Trophoblast cell (in vitro differentiated cells and primary cell): ENCODE results near the gene GPD1.
A peak's percentile ranks its signal among the peaks of the same experiment; 100 is the strongest.

Experiments used
- DNase-seq, 2 donors: peaks; one replicate each; pipeline ENCODE4 v3.0.0-alpha.2; 2016
- H2AFZ ChIP-seq: 2 replicates; pipeline ENCODE4 v1.6.1; 2013; ENCODE audit warnings: low read length, moderate library complexity, mild to moderate bottlenecking; ENCODE audit not compliant: insufficient read depth, poor library complexity
- H2AK5ac ChIP-seq: 2 replicates; pipeline ENCODE4 v1.6.1; 2013; ENCODE audit warnings: mild to moderate bottlenecking, low read length
- H2BK120ac ChIP-seq: 2 replicates; pipeline ENCODE4 v1.6.1; 2013; ENCODE audit warnings: low read length, mild to moderate bottlenecking, moderate library complexity; ENCODE audit not compliant: insufficient read depth, poor library complexity
- H2BK12ac ChIP-seq: 2 replicates; pipeline ENCODE4 v1.6.1; 2013; ENCODE audit warnings: mild to moderate bottlenecking, low read length, moderate library complexity
- H2BK5ac ChIP-seq: 2 replicates; pipeline ENCODE4 v1.6.1; 2013; ENCODE audit warnings: low read length, low read depth, moderate library complexity, mild to moderate bottlenecking; ENCODE audit not compliant: poor library complexity
- H3K14ac ChIP-seq: 2 replicates; pipeline ENCODE4 v1.6.1; 2013; ENCODE audit warnings: mild to moderate bottlenecking, low read length
- H3K18ac ChIP-seq: 2 replicates; pipeline ENCODE4 v1.6.1; 2013; ENCODE audit warnings: mild to moderate bottlenecking, low read length
- H3K23ac ChIP-seq: 2 replicates; pipeline ENCODE4 v1.6.1; 2013; ENCODE audit warnings: low read length
- H3K27ac ChIP-seq: 2 replicates; pipeline ENCODE4 v1.5.1; 2013; ENCODE audit warnings: low read depth, mild to moderate bottlenecking, inconsistent platforms, low read length, moderate library complexity
- H3K27me3 ChIP-seq: 2 replicates; pipeline ENCODE4 v1.6.1; 2013; ENCODE audit warnings: inconsistent platforms, mild to moderate bottlenecking, low read length, moderate library complexity; ENCODE audit not compliant: insufficient read depth
- H3K36me3 ChIP-seq, 2 experiments: 1 replicate in 1 of 2; 2 replicates in 1 of 2; pipeline ENCODE4 v1.6.1; 2013; ENCODE audit warnings: low read length in 2 of 2, mild to moderate bottlenecking in 2 of 2, moderate library complexity in 1 of 2; ENCODE audit not compliant: insufficient read depth in 2 of 2, control insufficient read depth in 1 of 2
- H3K4ac ChIP-seq: 2 replicates; pipeline ENCODE4 v1.6.1; 2013; ENCODE audit warnings: low read depth, mild to moderate bottlenecking, low read length, moderate library complexity
- H3K4me1 ChIP-seq, 2 experiments: 1 replicate in 1 of 2; 2 replicates in 1 of 2; pipeline ENCODE4 v1.6.1; 2013; ENCODE audit warnings: low read length in 2 of 2, mild to moderate bottlenecking in 2 of 2, moderate library complexity in 1 of 2; ENCODE audit not compliant: insufficient read depth in 2 of 2, control insufficient read depth in 1 of 2
- H3K4me2 ChIP-seq: 2 replicates; pipeline ENCODE4 v1.6.1; 2013; ENCODE audit warnings: inconsistent platforms, mild to moderate bottlenecking, low read length, moderate library complexity
- H3K4me3 ChIP-seq: 2 replicates; pipeline ENCODE4 v1.5.1; 2013; ENCODE audit warnings: mild to moderate bottlenecking, low read depth, low read length, inconsistent platforms
- H3K79me1 ChIP-seq: one replicate; pipeline ENCODE4 v1.6.1; 2013; ENCODE audit warnings: low read length
- H3K79me2 ChIP-seq: 2 replicates; pipeline ENCODE4 v1.6.1; 2013; ENCODE audit warnings: low read length, mild to moderate bottlenecking; ENCODE audit not compliant: control insufficient read depth, insufficient read depth, poor library complexity
- H3K9ac ChIP-seq: 2 replicates; pipeline ENCODE4 v1.6.1; 2013; ENCODE audit warnings: mild to moderate bottlenecking, low read length
- H3K9me3 ChIP-seq: 2 replicates; pipeline ENCODE4 v1.6.1; 2013; ENCODE audit warnings: low read depth, mild to moderate bottlenecking, control low read depth, inconsistent platforms, low read length; ENCODE audit not compliant: insufficient read depth
- H4K12ac ChIP-seq: 2 replicates; pipeline ENCODE4 v1.6.1; 2013; ENCODE audit warnings: low read depth, mild to moderate bottlenecking, low read length, moderate library complexity
- H4K8ac ChIP-seq: 2 replicates; pipeline ENCODE4 v1.6.1; 2013; ENCODE audit warnings: low read depth, mild to moderate bottlenecking, low read length, moderate library complexity
- H4K91ac ChIP-seq: one replicate; pipeline ENCODE4 v1.6.1; 2013; ENCODE audit warnings: low read depth, mild to moderate bottlenecking, low read length, moderate library complexity
- WGBS: extraction: QIAGEN DNeasy Blood & Tissue Kit; methylation state at CpG from one replicate; pipeline ENCODE4 v1.1.7; 2013; ENCODE audit warnings: missing lambda C conversion rate; ENCODE audit not compliant: insufficient read length, insufficient coverage; ENCODE audit errors: extremely low coverage; 5-methylcytosine and 5-hydroxymethylcytosine counted together

GPD1 gene

GRCh38 chr12:50097952-50098351 lies 5.9 kb upstream of the GPD1 start:
- no peak overlapping the region for H3K18ac ChIP-seq
- no peak overlapping the region for H3K4me2 ChIP-seq
- H2BK12ac ChIP-seq, result no peak overlapping the region
- H3K27me3 ChIP-seq, result no peaks in the 10 kb centered on the region
- H3K4me3 ChIP-seq, result no peak overlapping the region
- H3K9ac ChIP-seq, result no peak overlapping the region
- no peak overlapping the region for H3K27ac ChIP-seq
- no peak overlapping the region for H3K4ac ChIP-seq
- H3K79me1 ChIP-seq, result no peaks in the 10 kb centered on the region
- peaks cover 48 to 69% of the 10 kb centered on the region in 2 experiments for H3K36me3 ChIP-seq
- H3K23ac ChIP-seq, result no peak overlapping the region
- H2BK120ac ChIP-seq, result no peak overlapping the region
- H4K12ac ChIP-seq, result no peak overlapping the region
- H2AK5ac ChIP-seq, result no peak overlapping the region
- no peaks in the 10 kb centered on the region for H3K79me2 ChIP-seq
- no peak overlapping the region for H2BK5ac ChIP-seq
- H4K8ac ChIP-seq, result no peak overlapping the region
- H4K91ac ChIP-seq, result no peak overlapping the region
- H3K14ac ChIP-seq, result no peak overlapping the region
- no peaks in the 10 kb centered on the region for H3K9me3 ChIP-seq
- no CpG with 5 or more reads among the region's 6 CpGs for WGBS
- no peaks in the 10 kb centered on the region for H3K4me1 ChIP-seq
- DNase-seq, result no peak
- H2AFZ ChIP-seq, result no peak overlapping the region

- Histone ChIP-seq H2BK12ac (no peak overlapping the region), H4K8ac (no peak overlapping the region), H3K18ac (no peak overlapping the region), H2BK5ac (no peak overlapping the region), H4K91ac (no peak overlapping the region), H2AFZ (no peak overlapping the region), H2BK120ac (no peak overlapping the region), H3K4me1 (no peaks in the 10 kb centered on the region), H3K27me3 (no peaks in the 10 kb centered on the region), H3K4me3 (no peak overlapping the region), H3K79me2 (no peaks in the 10 kb centered on the region), H3K79me1 (no peaks in the 10 kb centered on the region), H3K27ac (no peak overlapping the region), H2AK5ac (no peak overlapping the region), H3K4ac (no peak overlapping the region), H3K23ac (no peak overlapping the region), H3K9ac (no peak overlapping the region), H3K4me2 (no peak overlapping the region), H3K36me3 (peaks cover 38 to 57% of the 10 kb centered on the region in 2 experiments), H3K14ac (no peak overlapping the region), H4K12ac (no peak overlapping the region), H3K9me3 (no peaks in the 10 kb centered on the region)
- DNase-seq, result no peak
- no CpG with 5 or more reads among the region's 5 CpGs for WGBS
These were observed 4.4 kb upstream of the GPD1 start for GRCh38 chr12:50099302-50100008.

GRCh38 chr12:50100561-50100960 lies 3.2 kb upstream of the GPD1 start:
- H4K8ac ChIP-seq, result no peak overlapping the region
- H3K79me2 ChIP-seq, result no peaks in the 10 kb centered on the region
- H3K9me3 ChIP-seq, result no peaks in the 10 kb centered on the region
- H4K91ac ChIP-seq, result no peak overlapping the region
- H3K9ac ChIP-seq, result no peak overlapping the region
- H3K27me3 ChIP-seq, result no peaks in the 10 kb centered on the region
- no peak overlapping the region for H3K27ac ChIP-seq
- no peak overlapping the region for H2BK120ac ChIP-seq
- H4K12ac ChIP-seq, result no peak overlapping the region
- peaks cover 32 to 48% of the 10 kb centered on the region in 2 experiments for H3K36me3 ChIP-seq
- no peak overlapping the region for H3K4me2 ChIP-seq
- no peaks in the 10 kb centered on the region for H3K79me1 ChIP-seq
- DNase-seq, result no peak
- no peak overlapping the region for H2AK5ac ChIP-seq
- H3K4me1 ChIP-seq, result no peaks in the 10 kb centered on the region
- H3K4me3 ChIP-seq, result no peak overlapping the region
- no peak overlapping the region for H3K14ac ChIP-seq
- H3K4ac ChIP-seq, result no peak overlapping the region
- no peak overlapping the region for H2BK5ac ChIP-seq
- no CpG with 5 or more reads among the region's 3 CpGs for WGBS
- no peak overlapping the region for H2AFZ ChIP-seq
- H3K18ac ChIP-seq, result no peak overlapping the region
- no peak overlapping the region for H2BK12ac ChIP-seq
- no peak overlapping the region for H3K23ac ChIP-seq

- H4K91ac ChIP-seq, result no peak overlapping the region
- no peaks in the 10 kb centered on the region for H3K79me2 ChIP-seq
- H3K4ac ChIP-seq, result no peak overlapping the region
- no peaks in the 10 kb centered on the region for H3K4me1 ChIP-seq
- H2AK5ac ChIP-seq, result no peak overlapping the region
- no peak overlapping the region for H3K23ac ChIP-seq
- H3K4me3 ChIP-seq, result no peak overlapping the region
- peaks cover 29 to 37% of the 10 kb centered on the region in 2 experiments for H3K36me3 ChIP-seq
- DNase-seq, result peak; percentile 9 to 55
- H2BK120ac ChIP-seq, result no peak overlapping the region
- H3K79me1 ChIP-seq, result no peaks in the 10 kb centered on the region
- no peak overlapping the region for H3K27ac ChIP-seq
- WGBS, result no CpG with 5 or more reads among the region's 3 CpGs
- H3K4me2 ChIP-seq, result no peak overlapping the region
- no peak overlapping the region for H3K9ac ChIP-seq
- H4K8ac ChIP-seq, result no peak overlapping the region
- no peak overlapping the region for H2BK5ac ChIP-seq
- H3K27me3 ChIP-seq, result no peaks in the 10 kb centered on the region
- no peak overlapping the region for H4K12ac ChIP-seq
- no peaks in the 10 kb centered on the region for H3K9me3 ChIP-seq
- no peak overlapping the region for H3K14ac ChIP-seq
- no peak overlapping the region for H3K18ac ChIP-seq
- no peak overlapping the region for H2BK12ac ChIP-seq
- no peak overlapping the region for H2AFZ ChIP-seq
These were observed 2.1 kb upstream of the GPD1 start for GRCh38 chr12:50101663-50102062.
